ENCODE results near the gene SOX6. TPM values are rescaled to one million over a fixed set of nuclear protein-coding genes. Genes with fewer than 3 reads are reported as not detected.
"Not testable (repeated sequence)": the region's sequence is repeated elsewhere in the genome, so short reads cannot be mapped to it uniquely, and the experiment has no call there.

SOX6 gene
- polyA plus RNA-seq, 1 of the 3 experiments (the other 2 are of a cell fraction) = 0.03 TPM

DNA sequence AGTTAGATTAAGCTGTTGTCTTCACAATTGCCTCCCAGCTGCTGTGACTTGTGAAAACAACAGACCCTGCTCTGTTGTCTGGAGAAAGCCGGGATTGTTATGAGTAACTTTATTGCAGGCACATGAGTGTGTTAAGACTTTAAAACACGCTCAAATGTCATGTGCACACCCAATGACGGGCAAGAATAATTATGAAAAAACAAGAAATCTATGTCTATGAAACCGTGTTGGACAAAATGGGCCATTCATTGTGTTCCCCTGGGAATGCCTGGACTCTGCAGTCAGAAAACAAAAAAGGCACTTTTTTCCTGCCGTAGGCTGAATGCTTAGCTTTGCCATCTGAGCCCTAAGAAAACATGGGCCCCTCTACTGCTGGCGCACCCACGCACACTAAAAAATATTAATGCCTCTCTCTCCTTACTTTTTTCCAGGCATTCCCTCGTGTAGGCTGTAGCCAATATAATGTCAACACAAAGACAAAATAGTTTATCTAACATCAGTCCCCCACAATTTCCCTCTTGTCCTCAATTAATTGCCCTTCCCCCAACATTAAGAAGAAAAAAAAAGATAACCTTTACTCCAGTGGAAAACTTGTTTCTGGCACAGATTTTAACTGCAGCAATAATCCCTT, 207.9 kb downstream of the SOX6 start:
- Histone ChIP-seq H3K9ac (no peak overlapping the region), H3K4me1 (ENCODE audit: control insufficient read depth in 1 of 2, insufficient read depth in 2 of 2, low read depth in 1 of 2, low read length in 1 of 2) (peaks cover 0 to 4% of the 10 kb centered on the region in 2 experiments; a peak in 2 of 4 replicates), H3K4me3 (ENCODE audit: low read depth in 2 of 2, low read length in 1 of 2) (no peak overlapping the region), H4K20me1 (ENCODE audit: insufficient read depth) (no peaks in the 10 kb centered on the region), H3K9me2 (no peaks in the 10 kb centered on the region), H3K27me3 (ENCODE audit: insufficient read depth) (no peaks in the 10 kb centered on the region), H2AFZ (ENCODE audit: low read depth) (no peak overlapping the region), H3F3A (replicated peaks; ENCODE audit: insufficient read depth) (no peaks in the 10 kb centered on the region), H3K27ac (ENCODE audit: low read depth in 2 of 2, low read length in 1 of 2) (no peak overlapping the region), H3K4me2 (no peak overlapping the region), H3K9me3 (no peaks in the 10 kb centered on the region), H3K79me2 (ENCODE audit: insufficient read depth) (no peaks in the 10 kb centered on the region), H3K36me3 (replicated peaks in 1 of 2; ENCODE audit: control insufficient read depth in 1 of 2, insufficient read depth in 2 of 2, low read length in 1 of 2) (no peaks in the 10 kb centered on the region)
- TF ChIP-seq, protein P1, sequence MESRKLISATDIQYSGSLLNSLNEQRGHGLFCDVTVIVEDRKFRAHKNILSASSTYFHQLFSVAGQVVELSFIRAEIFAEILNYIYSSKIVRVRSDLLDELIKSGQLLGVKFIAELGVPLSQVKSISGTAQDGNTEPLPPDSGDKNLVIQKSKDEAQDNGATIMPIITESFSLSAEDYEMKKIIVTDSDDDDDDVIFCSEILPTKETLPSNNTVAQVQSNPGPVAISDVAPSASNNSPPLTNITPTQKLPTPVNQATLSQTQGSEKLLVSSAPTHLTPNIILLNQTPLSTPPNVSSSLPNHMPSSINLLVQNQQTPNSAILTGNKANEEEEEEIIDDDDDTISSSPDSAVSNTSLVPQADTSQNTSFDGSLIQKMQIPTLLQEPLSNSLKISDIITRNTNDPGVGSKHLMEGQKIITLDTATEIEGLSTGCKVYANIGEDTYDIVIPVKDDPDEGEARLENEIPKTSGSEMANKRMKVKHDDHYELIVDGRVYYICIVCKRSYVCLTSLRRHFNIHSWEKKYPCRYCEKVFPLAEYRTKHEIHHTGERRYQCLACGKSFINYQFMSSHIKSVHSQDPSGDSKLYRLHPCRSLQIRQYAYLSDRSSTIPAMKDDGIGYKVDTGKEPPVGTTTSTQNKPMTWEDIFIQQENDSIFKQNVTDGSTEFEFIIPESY (IDR thresholded peaks at IDR 0.05; ENCODE audit: borderline replicate concordance, low read depth) = no peak
- TF ChIP-seq RXRA (IDR thresholded peaks at IDR 0.05; ENCODE audit: borderline replicate concordance, low read depth) (no peak), TAF1 (IDR thresholded peaks at IDR 0.05; ENCODE audit: borderline replicate concordance, low read depth, low read length) (no peak), USF2 (IDR thresholded peaks at IDR 0.05; ENCODE audit: borderline replicate concordance, low read depth, low read length) (no peak), NFIC (IDR thresholded peaks at IDR 0.05; ENCODE audit: borderline replicate concordance) (no peak), EP300 (IDR thresholded peaks at IDR 0.05; ENCODE audit: borderline replicate concordance in 1 of 2, low read depth in 1 of 2, low read length in 1 of 2) (no peak), CHD2 (IDR thresholded peaks at IDR 0.05; ENCODE audit: low read length, partially characterized antibody) (no peak), EZH2phosphoT487 (IDR thresholded peaks at IDR 0.05; ENCODE audit: borderline replicate concordance, low read depth) (no peak), GABPA (IDR thresholded peaks at IDR 0.05; ENCODE audit: low read depth) (no peak), TEAD4 (IDR thresholded peaks at IDR 0.05; ENCODE audit: borderline replicate concordance, insufficient read depth) (no peak), FOSL2 (IDR thresholded peaks at IDR 0.05; ENCODE audit: borderline replicate concordance, low read depth) (no peak), RAD21 (IDR thresholded peaks at IDR 0.05; ENCODE audit: low read length) (no peak), JUND (IDR thresholded peaks at IDR 0.05) (no peak)
- TF ChIP-seq, protein P2, sequence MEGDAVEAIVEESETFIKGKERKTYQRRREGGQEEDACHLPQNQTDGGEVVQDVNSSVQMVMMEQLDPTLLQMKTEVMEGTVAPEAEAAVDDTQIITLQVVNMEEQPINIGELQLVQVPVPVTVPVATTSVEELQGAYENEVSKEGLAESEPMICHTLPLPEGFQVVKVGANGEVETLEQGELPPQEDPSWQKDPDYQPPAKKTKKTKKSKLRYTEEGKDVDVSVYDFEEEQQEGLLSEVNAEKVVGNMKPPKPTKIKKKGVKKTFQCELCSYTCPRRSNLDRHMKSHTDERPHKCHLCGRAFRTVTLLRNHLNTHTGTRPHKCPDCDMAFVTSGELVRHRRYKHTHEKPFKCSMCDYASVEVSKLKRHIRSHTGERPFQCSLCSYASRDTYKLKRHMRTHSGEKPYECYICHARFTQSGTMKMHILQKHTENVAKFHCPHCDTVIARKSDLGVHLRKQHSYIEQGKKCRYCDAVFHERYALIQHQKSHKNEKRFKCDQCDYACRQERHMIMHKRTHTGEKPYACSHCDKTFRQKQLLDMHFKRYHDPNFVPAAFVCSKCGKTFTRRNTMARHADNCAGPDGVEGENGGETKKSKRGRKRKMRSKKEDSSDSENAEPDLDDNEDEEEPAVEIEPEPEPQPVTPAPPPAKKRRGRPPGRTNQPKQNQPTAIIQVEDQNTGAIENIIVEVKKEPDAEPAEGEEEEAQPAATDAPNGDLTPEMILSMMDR (IDR thresholded peaks at IDR 0.05) = no peak
- TF ChIP-seq, protein P3, sequence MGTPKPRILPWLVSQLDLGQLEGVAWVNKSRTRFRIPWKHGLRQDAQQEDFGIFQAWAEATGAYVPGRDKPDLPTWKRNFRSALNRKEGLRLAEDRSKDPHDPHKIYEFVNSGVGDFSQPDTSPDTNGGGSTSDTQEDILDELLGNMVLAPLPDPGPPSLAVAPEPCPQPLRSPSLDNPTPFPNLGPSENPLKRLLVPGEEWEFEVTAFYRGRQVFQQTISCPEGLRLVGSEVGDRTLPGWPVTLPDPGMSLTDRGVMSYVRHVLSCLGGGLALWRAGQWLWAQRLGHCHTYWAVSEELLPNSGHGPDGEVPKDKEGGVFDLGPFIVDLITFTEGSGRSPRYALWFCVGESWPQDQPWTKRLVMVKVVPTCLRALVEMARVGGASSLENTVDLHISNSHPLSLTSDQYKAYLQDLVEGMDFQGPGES (IDR thresholded peaks at IDR 0.05; ENCODE audit: low read depth, low read length) = no peak
- TF ChIP-seq, protein P4, sequence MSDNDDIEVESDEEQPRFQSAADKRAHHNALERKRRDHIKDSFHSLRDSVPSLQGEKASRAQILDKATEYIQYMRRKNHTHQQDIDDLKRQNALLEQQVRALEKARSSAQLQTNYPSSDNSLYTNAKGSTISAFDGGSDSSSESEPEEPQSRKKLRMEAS (IDR thresholded peaks at IDR 0.05; ENCODE audit: low read depth) = no peak
- DNase-seq = no peak
- POLR2A ChIA-PET = no interaction called here
- WGBS (ENCODE audit: low lambda C conversion rate) = 52% methylated on average over 8 of the region's 8 CpGs
- CTCF ChIA-PET = interaction anchor here (1.4 kb wide), 1 partner anchor 9 kb away, joined by 4 read pairs; no protein-coding TSS in a partner anchor

DNA sequence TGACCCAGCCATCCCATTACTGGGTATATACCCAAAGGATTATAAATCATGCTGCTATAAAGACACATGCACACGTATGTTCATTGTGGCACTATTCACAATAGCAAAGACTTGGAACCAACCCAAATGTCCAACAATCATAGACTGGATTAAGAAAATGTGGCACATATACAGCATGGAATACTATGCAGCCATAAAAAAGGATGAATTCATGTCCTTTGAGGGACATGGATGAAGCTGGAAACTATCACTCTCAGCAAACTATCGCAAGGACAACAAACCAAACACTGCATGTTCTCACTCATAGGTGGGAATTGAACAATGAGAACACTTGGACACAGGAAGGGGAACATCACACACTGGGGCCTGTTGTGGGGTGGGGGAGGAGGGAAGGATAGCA, 209.4 kb downstream of the SOX6 start:
- H3K4me1 ChIP-seq (ENCODE audit: control insufficient read depth in 1 of 2, insufficient read depth in 2 of 2, low read depth in 1 of 2, low read length in 1 of 2); H3K36me3 ChIP-seq (replicated peaks in 1 of 2; ENCODE audit: control insufficient read depth in 1 of 2, insufficient read depth in 2 of 2, low read length in 1 of 2); H3K79me2 ChIP-seq (ENCODE audit: insufficient read depth); H2AFZ ChIP-seq (ENCODE audit: low read depth); H3K9me3 ChIP-seq; H3K9ac ChIP-seq; H3K9me2 ChIP-seq; H3K4me2 ChIP-seq; H3F3A ChIP-seq (replicated peaks; ENCODE audit: insufficient read depth); DNase-seq; H4K20me1 ChIP-seq (ENCODE audit: insufficient read depth); H3K4me3 ChIP-seq (ENCODE audit: low read depth in 2 of 2, low read length in 1 of 2); CTCF ChIA-PET; H3K27ac ChIP-seq (ENCODE audit: low read depth in 2 of 2, low read length in 1 of 2); POLR2A ChIA-PET; H3K27me3 ChIP-seq (ENCODE audit: insufficient read depth): not testable (repeated sequence)
- WGBS (ENCODE audit: low lambda C conversion rate) = 19% methylated on average over 2 of the region's 2 CpGs

DNA sequence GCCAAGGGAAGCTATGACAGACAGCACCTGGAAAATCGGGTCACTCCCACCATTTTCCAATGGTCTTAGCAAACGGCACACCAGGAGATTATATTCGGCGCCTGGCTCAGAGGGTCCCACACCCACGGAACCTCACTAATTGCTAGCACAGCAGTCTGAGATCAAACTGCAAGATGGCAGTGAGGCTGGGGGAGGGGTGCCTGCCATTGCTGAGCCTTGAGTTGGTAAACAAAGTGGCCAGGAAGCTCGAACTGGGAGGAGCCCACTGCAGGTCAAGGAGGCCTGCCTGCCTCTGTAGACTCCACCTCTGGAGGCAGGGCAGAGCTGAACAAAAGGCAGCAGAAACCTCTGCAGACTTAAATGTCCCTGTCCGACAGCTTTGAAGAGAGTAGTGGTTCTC, 214.7 kb downstream of the SOX6 start:
- WGBS (ENCODE audit: low lambda C conversion rate) = 68% methylated on average over 7 of the region's 7 CpGs
- H3K9me3 ChIP-seq; DNase-seq; H3F3A ChIP-seq (replicated peaks; ENCODE audit: insufficient read depth); H2AFZ ChIP-seq (ENCODE audit: low read depth); POLR2A ChIA-PET; CTCF ChIA-PET; H3K79me2 ChIP-seq (ENCODE audit: insufficient read depth); H3K9me2 ChIP-seq; H3K27me3 ChIP-seq (ENCODE audit: insufficient read depth); H3K9ac ChIP-seq; H3K4me1 ChIP-seq (ENCODE audit: control insufficient read depth in 1 of 2, insufficient read depth in 2 of 2, low read depth in 1 of 2, low read length in 1 of 2); H3K4me3 ChIP-seq (ENCODE audit: low read depth in 2 of 2, low read length in 1 of 2); H3K4me2 ChIP-seq; H3K36me3 ChIP-seq (replicated peaks in 1 of 2; ENCODE audit: control insufficient read depth in 1 of 2, insufficient read depth in 2 of 2, low read length in 1 of 2); H4K20me1 ChIP-seq (ENCODE audit: insufficient read depth); H3K27ac ChIP-seq (ENCODE audit: low read depth in 2 of 2, low read length in 1 of 2): not testable (repeated sequence)

All from SK-N-SH (cell line).